Measurements from ENCODE around the gene GRID2IP. TPM values are rescaled to one million over a fixed set of nuclear protein-coding genes. Genes with fewer than 3 reads are reported as not detected.
"Not testable (repeated sequence)": the region's sequence is repeated elsewhere in the genome, so short reads cannot be mapped to it uniquely, and the experiment has no call there.

The GRID2IP gene
- total RNA-seq, 1 donor from 2014 or later: 0.43 TPM

DNA sequence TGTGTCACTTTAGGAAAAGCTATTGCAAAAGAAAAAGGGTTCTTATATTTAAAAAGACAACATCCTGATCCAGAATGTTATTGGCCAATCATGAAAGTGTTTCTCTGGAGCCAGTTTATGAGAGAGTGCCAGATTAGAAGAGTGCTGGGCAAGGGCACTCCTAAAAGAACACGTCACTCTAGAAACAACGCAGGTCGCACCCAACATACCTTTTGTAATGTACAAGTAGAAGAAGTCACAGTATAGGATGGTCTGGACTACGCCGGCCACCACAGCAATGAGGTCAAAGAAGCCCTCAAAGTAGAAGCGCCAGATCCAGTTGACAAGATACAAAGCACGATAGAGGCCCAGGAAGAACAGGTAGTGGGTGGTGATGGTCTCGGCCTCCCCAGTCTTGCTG, 85.4 kb downstream of the GRID2IP start:
- H3K27ac Mint-ChIP-seq: no peak overlapping the region
- H3K27me3 Mint-ChIP-seq: no peaks in the 10 kb centered on the region
- peaks cover 31% of the 10 kb centered on the region for H3K36me3 Mint-ChIP-seq

GRCh38 chr7:6463609-6464008, 87.7 kb downstream of the GRID2IP start:
- H3K4me3 Mint-ChIP-seq; H3K27ac Mint-ChIP-seq; H3K4me1 Mint-ChIP-seq (ENCODE audit: unreplicated experiment); H3K27me3 Mint-ChIP-seq; DNase-seq (ENCODE audit: extremely low spot score, unreplicated experiment): not testable (repeated sequence)
- Mint-ChIP-seq H3K9me3 (peaks cover 13% of the 10 kb centered on the region), H3K36me3 (peaks cover 24% of the 10 kb centered on the region)

More for the DNA sequence above, 85.4 kb downstream of the GRID2IP start:
- Mint-ChIP-seq H3K4me1 (ENCODE audit: unreplicated experiment) (no peaks in the 10 kb centered on the region), H3K9me3 (peaks cover 13% of the 10 kb centered on the region), H3K4me3 (no peak overlapping the region)
- DNase-seq (ENCODE audit: extremely low spot score, unreplicated experiment): no peak
- TF ChIP-seq CTCF (conservative IDR thresholded peaks at IDR 0.05): no peak

DNA sequence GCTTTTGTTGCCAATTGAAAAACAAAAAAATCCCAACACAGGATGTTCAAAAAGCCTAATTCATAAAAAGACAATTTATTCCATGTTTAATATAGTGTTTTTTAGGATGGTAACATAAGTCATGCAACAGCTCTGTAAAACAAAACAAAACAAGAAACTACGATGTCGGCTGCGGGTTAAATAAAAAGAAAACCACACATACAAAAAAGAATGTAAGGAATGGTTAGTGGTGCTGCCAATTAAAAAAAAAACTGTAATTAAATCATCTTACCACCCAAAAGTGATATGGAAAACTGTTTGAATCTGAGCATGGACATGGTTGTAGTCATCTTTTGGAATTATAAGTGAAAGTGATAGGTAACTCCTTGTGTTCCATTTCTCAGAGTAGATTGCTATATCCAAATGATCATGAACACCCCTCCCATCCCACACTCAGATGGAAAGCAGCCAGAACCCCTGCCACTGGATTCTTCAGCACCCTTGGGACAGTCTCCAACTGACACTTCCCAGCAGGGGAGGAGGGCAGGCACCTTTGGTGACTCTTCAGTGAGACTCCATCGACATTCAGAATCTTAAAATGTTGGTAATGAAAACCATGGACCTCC, 89.2 kb downstream of the GRID2IP start:
- H3K27me3 Mint-ChIP-seq: no peaks in the 10 kb centered on the region
- peaks cover 10% of the 10 kb centered on the region for H3K9me3 Mint-ChIP-seq
- no peak for DNase-seq (ENCODE audit: extremely low spot score, unreplicated experiment)
- no peak overlapping the region for H3K27ac Mint-ChIP-seq
- no peak for TF ChIP-seq CTCF (conservative IDR thresholded peaks at IDR 0.05)
- no peaks in the 10 kb centered on the region for H3K4me1 Mint-ChIP-seq (ENCODE audit: unreplicated experiment)
- H3K4me3 Mint-ChIP-seq: no peak overlapping the region
- peaks cover 18% of the 10 kb centered on the region for H3K36me3 Mint-ChIP-seq

GRCh38 chr7:6460990-6461584, 90.2 kb downstream of the GRID2IP start:
- no peak for TF ChIP-seq CTCF (conservative IDR thresholded peaks at IDR 0.05)
- peaks cover 6% of the 10 kb centered on the region for H3K9me3 Mint-ChIP-seq
- peaks cover 8% of the 10 kb centered on the region for H3K36me3 Mint-ChIP-seq
- no peaks in the 10 kb centered on the region for H3K27me3 Mint-ChIP-seq
- H3K4me3 Mint-ChIP-seq: no peak overlapping the region
- no peak overlapping the region for H3K27ac Mint-ChIP-seq
- DNase-seq (ENCODE audit: extremely low spot score, unreplicated experiment): no peak
- no peaks in the 10 kb centered on the region for H3K4me1 Mint-ChIP-seq (ENCODE audit: unreplicated experiment)

- no peak overlapping the region for H3K27ac Mint-ChIP-seq
- H3K27me3 Mint-ChIP-seq: no peaks in the 10 kb centered on the region
- no peak overlapping the region for H3K4me3 Mint-ChIP-seq
- TF ChIP-seq CTCF (conservative IDR thresholded peaks at IDR 0.05): no peak
- no peaks in the 10 kb centered on the region for H3K9me3 Mint-ChIP-seq
- H3K4me1 Mint-ChIP-seq (ENCODE audit: unreplicated experiment): no peaks in the 10 kb centered on the region
- H3K36me3 Mint-ChIP-seq: peaks cover under 1% of the 10 kb centered on the region
- no peak for DNase-seq (ENCODE audit: extremely low spot score, unreplicated experiment)
Measured at GRCh38 chr7:6460303-6460702, 91.0 kb downstream of the GRID2IP start.

DNA sequence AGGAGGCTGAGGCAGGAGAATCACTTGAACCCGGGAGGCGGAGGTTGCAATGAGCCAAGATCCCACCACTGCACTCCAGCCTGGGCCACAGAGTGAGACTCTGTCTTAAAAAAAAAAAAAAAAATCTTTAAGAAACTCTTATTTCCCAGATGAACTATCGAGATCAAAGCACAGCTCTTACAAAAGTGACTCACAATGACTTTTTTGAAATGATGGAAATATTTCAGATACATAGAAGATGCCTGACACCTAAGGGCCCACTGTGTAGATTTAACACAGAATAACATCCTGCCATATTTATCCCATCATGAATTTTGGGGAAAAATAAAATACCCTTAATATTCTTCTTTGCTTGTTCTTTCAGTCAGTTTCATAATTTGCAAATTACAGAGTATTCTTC, 92.6 kb downstream of the GRID2IP start:
- not testable (repeated sequence) for H3K27me3 Mint-ChIP-seq

More for the DNA sequence above, 92.6 kb downstream of the GRID2IP start:
- not testable (repeated sequence) for DNase-seq (ENCODE audit: extremely low spot score, unreplicated experiment); H3K4me3 Mint-ChIP-seq; H3K27ac Mint-ChIP-seq; H3K9me3 Mint-ChIP-seq; H3K4me1 Mint-ChIP-seq (ENCODE audit: unreplicated experiment); H3K36me3 Mint-ChIP-seq

Data from type B pancreatic cell (in vitro differentiated cells).